Naive B cell (primary cell): ENCODE measurements around the gene TWIST2. TPM values are rescaled to one million over a fixed set of nuclear protein-coding genes. Genes with fewer than 3 reads are reported as not detected.

Source experiments
- ATAC-seq, 2 donors: fragments of 150-1000 bp; cut with Tn5 transposase; 2 replicates each; pipeline ENCODE4 v1.10.0; 2021; ENCODE audit warnings: low read depth in 2 of 2, mild to moderate bottlenecking in 2 of 2, moderate library complexity in 2 of 2
- DNase-seq: peaks from one replicate; pipeline ENCODE4 v3.0.0; 2022
- H3K27ac Mint-ChIP-seq, 6 donors: one replicate each; pipeline ENCODE4 v1.8.0; 2020 to 2022; ENCODE audit warnings: mild to moderate bottlenecking in 6 of 6, mixed read lengths in 6 of 6, moderate library complexity in 5 of 6, inconsistent platforms in 2 of 6
- H3K27me3 Mint-ChIP-seq, 3 donors: one replicate each; pipeline ENCODE4 v1.8.0; 2021 to 2022; ENCODE audit warnings: mixed read lengths in 3 of 3, mild to moderate bottlenecking in 1 of 3
- H3K36me3 Mint-ChIP-seq, 2 donors: one replicate each; pipeline ENCODE4 v1.8.0; 2020 to 2022; ENCODE audit warnings: mixed read lengths in 2 of 2, inconsistent platforms in 1 of 2, mild to moderate bottlenecking in 1 of 2
- H3K4me1 Mint-ChIP-seq, 3 donors: one replicate each; pipeline ENCODE4 v1.8.0; 2020 to 2022; ENCODE audit warnings: mixed read lengths in 3 of 3, inconsistent platforms in 1 of 3, mild to moderate bottlenecking in 1 of 3, moderate library complexity in 1 of 3
- H3K4me3 Mint-ChIP-seq, 8 donors: one replicate each; pipeline ENCODE4 v1.8.0; 2020 to 2022; ENCODE audit warnings: mild to moderate bottlenecking in 8 of 8, mixed read lengths in 8 of 8, moderate library complexity in 8 of 8, inconsistent platforms in 2 of 8
- H3K9me3 Mint-ChIP-seq, 7 donors: one replicate each; pipeline ENCODE4 v1.8.0; 2020 to 2022; ENCODE audit warnings: mixed read lengths in 7 of 7, mild to moderate bottlenecking in 5 of 7, inconsistent platforms in 2 of 7, moderate library complexity in 1 of 7
- polyA plus RNA-seq, 6 donors: library from polyadenylated mRNA; unstranded; fragments of 300-500 nt; fragmentation: Illumina TruSeq; gene quantifications; one replicate each; pipeline ENCODE4 v1.2.3, GENCODE V29; 2021; ENCODE audit warnings: low read depth in 6 of 6

Gene TWIST2
- polyA plus RNA-seq, 6 donors from 2014 or later: not detected

DNA sequence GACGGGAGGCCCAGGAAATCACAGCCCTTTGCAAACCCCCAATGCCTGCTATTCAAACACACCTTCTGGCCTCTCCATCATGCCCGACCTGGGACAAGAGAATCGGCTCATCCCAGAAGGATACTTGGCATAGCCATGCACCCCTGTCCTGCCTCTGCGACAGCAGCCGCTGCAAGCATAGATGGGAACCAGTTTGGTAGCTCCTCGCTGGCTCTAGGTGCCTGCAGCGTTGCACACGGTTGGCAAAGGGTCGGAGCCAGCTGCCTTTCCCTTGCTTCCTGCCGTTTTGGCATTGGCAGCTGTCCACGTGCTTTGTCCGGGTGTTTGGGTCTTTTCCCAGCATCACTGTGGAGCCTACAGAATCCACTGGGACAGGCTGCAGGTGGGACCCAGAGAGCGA lies 76.9 kb downstream of the TWIST2 start:
- Mint-ChIP-seq H3K4me3 (no peak overlapping the region), H3K27me3 (peaks cover 10 to 30% (median 15%) of the 10 kb centered on the region in 3 donors), H3K9me3 (no peaks in the 10 kb centered on the region), H3K36me3 (no peaks in the 10 kb centered on the region), H3K27ac (no peak overlapping the region), H3K4me1 (no peaks in the 10 kb centered on the region)
- no peak for DNase-seq
- ATAC-seq: no peak

- H3K9me3 Mint-ChIP-seq: no peaks in the 10 kb centered on the region
- DNase-seq (no peak), ATAC-seq (no peak)
- H3K27ac Mint-ChIP-seq: peak overlapping the region in 1 of 6 donors; percentile 29
- H3K4me1 Mint-ChIP-seq: no peaks in the 10 kb centered on the region
- H3K4me3 Mint-ChIP-seq: no peak overlapping the region
- no peaks in the 10 kb centered on the region for H3K36me3 Mint-ChIP-seq
- peaks cover 14 to 35% (median 18%) of the 10 kb centered on the region in 3 donors for H3K27me3 Mint-ChIP-seq
Observed at GRCh38 chr2:238925281-238925680, 77.4 kb downstream of the TWIST2 start.

DNA sequence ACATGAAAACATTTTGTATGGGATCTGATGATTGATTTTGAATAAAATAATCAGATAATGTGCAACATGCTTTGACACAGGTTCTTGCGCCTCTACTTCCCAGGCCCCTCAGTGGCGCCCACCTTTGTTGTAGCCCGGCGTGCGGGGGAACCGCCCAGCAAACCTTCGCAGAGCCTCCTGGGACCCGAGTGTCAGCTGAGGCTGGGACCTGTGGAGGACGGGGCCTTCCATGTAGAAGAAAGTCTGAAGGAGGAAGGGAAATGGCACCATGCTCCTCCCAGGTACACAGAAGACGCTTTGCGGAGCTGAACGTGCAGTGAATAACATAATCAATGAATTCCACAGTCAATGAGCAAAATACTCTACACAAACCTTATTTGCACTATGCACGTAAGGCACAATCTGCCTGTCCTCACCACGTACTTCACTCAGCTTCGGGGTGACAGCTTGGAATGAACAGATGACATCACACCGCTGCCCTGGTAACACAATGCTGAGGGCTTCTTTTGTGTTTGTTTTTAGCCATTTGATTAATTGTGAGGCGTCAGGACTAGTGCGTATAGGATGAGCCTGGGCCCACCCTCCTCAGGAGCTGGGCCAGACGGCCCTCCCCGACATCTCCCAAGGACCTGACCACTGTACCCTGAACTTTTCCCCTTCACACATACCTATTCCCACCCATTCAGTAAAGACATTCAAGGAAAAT lies 78.1 kb downstream of the TWIST2 start:
- no peaks in the 10 kb centered on the region for H3K36me3 Mint-ChIP-seq
- no peak overlapping the region for H3K4me3 Mint-ChIP-seq
- H3K27ac Mint-ChIP-seq: no peak overlapping the region
- no peaks in the 10 kb centered on the region for H3K9me3 Mint-ChIP-seq
- ATAC-seq (no peak), DNase-seq (no peak)
- H3K4me1 Mint-ChIP-seq: no peaks in the 10 kb centered on the region
- peaks cover 19 to 41% (median 19%) of the 10 kb centered on the region in 3 donors for H3K27me3 Mint-ChIP-seq

DNA sequence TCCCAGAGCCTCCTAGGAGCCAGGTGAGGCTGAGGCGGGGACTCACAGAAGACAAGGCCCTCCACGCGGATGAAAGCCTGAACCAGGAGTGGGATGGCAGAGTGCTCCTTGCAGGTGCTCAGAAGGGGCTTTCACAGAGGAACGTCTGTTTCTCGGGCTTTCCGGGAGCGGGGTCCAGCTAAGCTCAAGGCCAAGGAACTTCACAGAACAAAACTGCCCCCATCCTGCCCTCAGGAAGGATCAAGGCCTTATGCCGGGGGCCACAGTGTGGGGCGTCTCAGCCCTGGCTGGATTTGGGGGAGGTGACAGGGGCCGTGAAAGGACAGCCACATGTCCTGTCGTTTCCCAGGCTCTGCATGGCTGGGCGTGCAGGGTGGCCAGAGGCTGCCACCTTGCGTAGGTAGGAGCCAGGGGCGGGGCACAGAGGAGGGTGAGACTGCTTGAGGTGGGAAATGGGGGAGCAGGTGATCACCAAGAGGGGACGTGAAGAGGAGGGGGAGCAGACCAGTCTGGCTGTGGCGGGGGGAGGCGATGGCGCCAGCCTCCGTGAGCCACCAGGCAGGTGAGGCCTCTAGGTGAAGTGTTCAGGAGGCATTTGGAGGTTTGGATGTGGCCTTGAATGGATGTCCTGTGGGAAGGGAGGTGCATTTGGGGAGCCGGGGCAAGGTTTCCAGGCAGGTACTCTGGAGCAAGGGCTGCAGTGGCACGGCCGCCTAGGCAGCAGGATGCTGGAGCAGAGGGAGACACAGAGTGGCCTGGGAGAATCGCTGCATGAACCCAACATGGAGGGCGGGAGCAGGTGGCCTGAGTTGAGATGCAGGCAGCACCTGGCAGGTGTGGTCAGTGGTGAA lies 79.1 kb downstream of the TWIST2 start:
- H3K4me3 Mint-ChIP-seq: no peak overlapping the region
- H3K36me3 Mint-ChIP-seq: no peaks in the 10 kb centered on the region
- no peaks in the 10 kb centered on the region for H3K4me1 Mint-ChIP-seq
- H3K9me3 Mint-ChIP-seq: peaks cover 0 to 5% (median 0%) of the 10 kb centered on the region in 7 donors
- H3K27ac Mint-ChIP-seq: no peak overlapping the region
- peaks cover 19 to 44% (median 26%) of the 10 kb centered on the region in 3 donors for H3K27me3 Mint-ChIP-seq
- DNase-seq (no peak), ATAC-seq (no peak)

GRCh38 chr2:238927746-238928519 lies 80.0 kb downstream of the TWIST2 start:
- ATAC-seq (no peak), DNase-seq (no peak)
- H3K4me1 Mint-ChIP-seq: no peaks in the 10 kb centered on the region
- H3K36me3 Mint-ChIP-seq: no peaks in the 10 kb centered on the region
- H3K27ac Mint-ChIP-seq: no peak overlapping the region
- H3K4me3 Mint-ChIP-seq: no peak overlapping the region
- peaks cover 19 to 44% (median 31%) of the 10 kb centered on the region in 3 donors for H3K27me3 Mint-ChIP-seq
- peaks cover 0 to 5% (median 0%) of the 10 kb centered on the region in 7 donors for H3K9me3 Mint-ChIP-seq

GRCh38 chr2:238928520-238929241 lies 80.8 kb downstream of the TWIST2 start:
- ATAC-seq (no peak), DNase-seq (no peak)
- H3K36me3 Mint-ChIP-seq: no peaks in the 10 kb centered on the region
- H3K27me3 Mint-ChIP-seq: peaks cover 19 to 44% (median 31%) of the 10 kb centered on the region in 3 donors
- no peak overlapping the region for H3K27ac Mint-ChIP-seq
- H3K9me3 Mint-ChIP-seq: peaks cover 0 to 11% (median 0%) of the 10 kb centered on the region in 7 donors
- H3K4me3 Mint-ChIP-seq: no peak overlapping the region
- no peaks in the 10 kb centered on the region for H3K4me1 Mint-ChIP-seq

GRCh38 chr2:238929242-238930081 lies 81.6 kb downstream of the TWIST2 start:
- H3K4me3 Mint-ChIP-seq: no peak overlapping the region
- peaks cover 0 to 19% (median 0%) of the 10 kb centered on the region in 7 donors for H3K9me3 Mint-ChIP-seq
- peaks cover 19 to 44% (median 31%) of the 10 kb centered on the region in 3 donors for H3K27me3 Mint-ChIP-seq

DNA sequence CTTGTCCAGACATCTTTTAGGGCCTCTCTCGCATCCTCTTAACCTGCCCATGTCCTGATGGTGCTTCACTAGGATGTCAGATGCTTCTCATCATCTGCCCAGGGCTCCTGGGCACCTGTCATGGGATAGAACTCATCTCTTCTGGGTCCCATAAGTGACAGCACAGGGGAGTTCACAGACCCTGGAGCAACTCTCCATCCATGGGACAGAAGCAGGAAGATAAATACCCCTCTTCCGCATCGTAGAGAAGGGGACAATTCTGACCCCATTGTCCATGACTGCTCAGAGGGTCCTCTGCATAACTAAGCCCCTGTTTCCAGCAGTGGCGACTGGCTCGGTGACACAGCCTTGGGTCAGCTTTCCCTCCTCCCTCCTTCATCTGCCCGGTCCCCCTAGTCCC lies 82.3 kb downstream of the TWIST2 start:
- DNase-seq: no peak
- H3K27me3 Mint-ChIP-seq: peaks cover 19 to 44% (median 31%) of the 10 kb centered on the region in 3 donors
- H3K9me3 Mint-ChIP-seq: peaks cover 0 to 19% (median 0%) of the 10 kb centered on the region in 7 donors
- H3K4me3 Mint-ChIP-seq: no peak overlapping the region
- H3K27ac Mint-ChIP-seq: no peak overlapping the region
- H3K36me3 Mint-ChIP-seq: no peaks in the 10 kb centered on the region
- no peak for ATAC-seq
- H3K4me1 Mint-ChIP-seq: no peaks in the 10 kb centered on the region

More at GRCh38 chr2:238929242-238930081, 81.6 kb downstream of the TWIST2 start:
- no peak for ATAC-seq
- Mint-ChIP-seq H3K36me3 (no peaks in the 10 kb centered on the region), H3K27ac (no peak overlapping the region), H3K4me1 (no peaks in the 10 kb centered on the region)
- no peak for DNase-seq

DNA sequence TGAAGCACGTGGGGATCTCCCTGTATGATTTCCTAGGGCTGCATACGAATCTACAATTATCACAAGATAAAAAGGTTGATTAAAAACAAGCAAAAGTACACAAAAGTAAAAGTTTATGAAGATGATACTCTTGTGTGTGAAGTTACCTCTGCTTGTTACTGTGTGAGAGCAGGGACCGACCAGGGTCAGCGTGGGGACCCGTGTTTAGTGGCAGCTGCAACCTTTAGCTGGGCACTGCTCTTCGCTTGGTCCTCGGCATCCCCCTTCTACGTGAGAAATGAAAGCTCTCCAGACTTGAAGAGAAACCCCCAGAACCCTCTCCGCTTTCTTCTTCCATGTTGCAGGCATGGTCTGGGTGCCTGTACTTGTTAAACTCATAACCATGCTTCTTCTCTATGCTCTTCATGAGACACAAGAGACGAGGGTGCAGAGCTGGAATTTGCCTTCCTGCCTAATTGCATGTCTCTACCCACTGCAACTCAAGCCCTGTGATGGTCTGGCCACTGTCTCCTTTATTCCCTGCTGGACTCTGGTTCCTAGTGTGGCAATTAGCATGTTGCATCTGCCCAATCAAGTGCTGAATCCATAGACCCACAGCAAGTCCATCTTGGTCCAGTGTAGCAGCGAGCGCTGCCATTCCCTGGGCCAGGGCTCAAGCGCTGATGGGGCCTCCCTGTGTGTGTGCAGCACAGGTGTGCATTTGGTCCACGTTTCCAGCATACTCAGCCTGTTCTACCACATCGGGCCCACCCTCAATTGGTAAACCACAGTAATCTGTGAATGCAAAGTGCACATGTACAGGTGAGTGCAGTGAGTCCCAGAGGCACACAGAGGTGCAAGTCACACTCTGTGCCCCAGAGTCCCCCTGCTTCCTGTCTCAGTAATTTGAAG lies 88.5 kb downstream of the TWIST2 start:
- no peak for ATAC-seq
- no peak for DNase-seq
- Mint-ChIP-seq H3K4me3 (no peak overlapping the region), H3K27ac (no peak overlapping the region), H3K27me3 (peaks cover 0 to 15% (median 14%) of the 10 kb centered on the region in 3 donors), H3K36me3 (no peaks in the 10 kb centered on the region), H3K9me3 (peaks cover 0 to 19% (median 0%) of the 10 kb centered on the region in 7 donors), H3K4me1 (no peaks in the 10 kb centered on the region)

- H3K27ac Mint-ChIP-seq: no peak overlapping the region
- H3K4me1 Mint-ChIP-seq: no peaks in the 10 kb centered on the region
- H3K9me3 Mint-ChIP-seq: peaks cover 0 to 14% (median 0%) of the 10 kb centered on the region in 7 donors
- H3K36me3 Mint-ChIP-seq: no peaks in the 10 kb centered on the region
- ATAC-seq (no peak), DNase-seq (no peak)
- peaks cover 0 to 8% (median 5%) of the 10 kb centered on the region in 3 donors for H3K27me3 Mint-ChIP-seq
- H3K4me3 Mint-ChIP-seq: no peak overlapping the region
Observed at GRCh38 chr2:238938003-238938400, 90.1 kb downstream of the TWIST2 start.

GRCh38 chr2:238938401-238939055 lies 90.6 kb downstream of the TWIST2 start:
- Mint-ChIP-seq H3K4me3 (no peak overlapping the region), H3K9me3 (peaks cover 0 to 9% (median 0%) of the 10 kb centered on the region in 7 donors), H3K4me1 (no peaks in the 10 kb centered on the region), H3K27me3 (peaks cover 0 to 8% (median 5%) of the 10 kb centered on the region in 3 donors), H3K27ac (no peak overlapping the region), H3K36me3 (no peaks in the 10 kb centered on the region)
- no peak for DNase-seq
- ATAC-seq: no peak
